HG03108 (cell line): ENCODE data around the gene LRRC71.

ENCODE experiments used
- ATAC-seq: cut with Tn5 transposase; IDR thresholded peaks from one replicate; pipeline ENCODE4 v1.9.1; 2021; ENCODE audit warnings: moderate library complexity; ENCODE audit not compliant: unreplicated experiment

LRRC71 gene

GRCh38 chr1:156892190-156893047 is 28.0 kb upstream of the LRRC71 start:
- no peak for ATAC-seq

DNA sequence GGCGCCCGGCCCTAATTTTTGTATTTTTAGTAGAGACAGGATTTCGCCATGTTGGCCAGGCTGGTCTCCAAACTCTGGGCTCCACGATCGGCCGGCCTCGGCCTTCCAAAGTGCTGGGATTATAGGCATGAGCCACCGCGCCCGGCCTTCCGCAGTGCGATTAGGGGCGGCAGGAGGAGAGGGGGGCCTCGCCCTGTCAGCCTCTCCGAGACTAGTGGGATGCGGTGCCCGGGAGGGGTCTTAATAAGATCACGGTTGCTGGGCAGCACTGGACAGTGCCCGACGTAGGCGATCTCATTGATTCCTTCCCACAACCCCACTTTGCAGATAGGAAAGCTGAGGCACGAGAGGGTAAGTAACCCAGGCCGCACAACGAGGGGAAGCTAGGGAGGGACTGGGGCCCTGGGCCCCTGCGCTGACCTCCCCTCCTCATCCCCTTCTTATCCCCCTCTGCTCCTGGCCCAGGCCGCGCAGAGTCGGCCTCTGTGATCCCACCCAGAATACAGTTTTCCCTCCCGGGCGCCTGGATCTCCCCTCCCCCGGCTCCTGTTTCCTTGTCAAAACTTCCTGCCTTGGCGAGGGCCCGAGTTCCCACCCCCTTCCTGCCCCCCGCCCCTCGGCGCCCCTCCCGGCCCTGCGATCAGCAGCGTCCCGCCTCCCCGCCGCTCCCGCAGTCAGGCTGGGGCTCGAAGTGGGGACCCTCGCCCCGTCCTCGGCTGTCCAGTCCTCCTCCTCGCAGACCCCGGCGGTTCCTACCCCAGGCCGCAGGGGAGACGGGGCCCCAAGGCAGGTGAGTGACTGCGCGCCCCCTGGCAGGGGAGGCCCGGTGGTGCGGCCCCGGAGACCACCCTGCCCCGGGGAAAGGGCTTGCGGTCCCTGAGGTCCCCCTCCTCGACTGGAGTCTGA is 27.1 kb upstream of the LRRC71 start, which contains the start of gene PEAR1:
Gene PEAR1, plus strand, starts transcription at position 671 of the 906 bp plus-strand sequence. CDS start 10,209 bp downstream, outside the sequence.
- no peak for ATAC-seq

DNA sequence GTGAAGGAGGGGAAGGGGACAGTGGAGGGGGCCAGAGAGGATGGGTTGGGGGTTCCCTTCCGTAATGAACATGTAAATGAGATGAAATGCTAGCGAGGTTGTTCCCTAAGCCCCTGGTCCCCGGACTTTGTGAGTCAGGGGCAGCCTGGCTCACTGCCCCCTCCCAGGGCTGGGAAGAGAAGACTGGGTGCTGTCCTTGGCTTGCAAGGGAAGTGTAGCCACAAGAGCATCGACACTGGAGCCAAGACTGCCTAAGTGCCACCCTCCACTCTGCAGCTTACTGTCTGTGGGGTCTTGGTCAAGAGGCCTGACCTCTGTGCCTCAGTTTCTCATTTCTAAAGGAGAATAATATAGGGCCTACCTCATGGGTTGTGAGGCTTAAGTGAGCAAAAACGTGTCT is 26.4 kb upstream of the LRRC71 start:
- no peak for ATAC-seq

GRCh38 chr1:156894711-156895454 is 25.5 kb upstream of the LRRC71 start:
- no peak for ATAC-seq

DNA sequence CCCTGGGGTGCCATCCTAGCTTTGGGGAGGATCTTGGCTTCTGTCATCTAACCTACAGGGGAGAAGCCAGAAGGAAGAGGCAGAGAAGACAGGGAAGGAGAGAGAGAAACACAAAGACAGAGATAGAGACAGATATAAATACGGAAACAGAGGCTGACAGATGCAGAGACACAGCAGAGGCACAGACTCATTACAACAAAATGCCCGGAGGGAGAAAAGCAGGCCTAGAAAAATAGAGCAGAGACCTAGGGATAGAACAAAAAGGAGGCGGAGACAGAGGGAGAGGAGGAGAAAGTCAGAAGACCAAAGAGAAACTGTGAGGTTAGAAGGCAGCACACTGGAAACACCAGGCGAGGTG is 25.0 kb upstream of the LRRC71 start:
- ATAC-seq = no peak

- no peak for ATAC-seq
These were observed 24.5 kb upstream of the LRRC71 start for GRCh38 chr1:156895927-156896326.

DNA sequence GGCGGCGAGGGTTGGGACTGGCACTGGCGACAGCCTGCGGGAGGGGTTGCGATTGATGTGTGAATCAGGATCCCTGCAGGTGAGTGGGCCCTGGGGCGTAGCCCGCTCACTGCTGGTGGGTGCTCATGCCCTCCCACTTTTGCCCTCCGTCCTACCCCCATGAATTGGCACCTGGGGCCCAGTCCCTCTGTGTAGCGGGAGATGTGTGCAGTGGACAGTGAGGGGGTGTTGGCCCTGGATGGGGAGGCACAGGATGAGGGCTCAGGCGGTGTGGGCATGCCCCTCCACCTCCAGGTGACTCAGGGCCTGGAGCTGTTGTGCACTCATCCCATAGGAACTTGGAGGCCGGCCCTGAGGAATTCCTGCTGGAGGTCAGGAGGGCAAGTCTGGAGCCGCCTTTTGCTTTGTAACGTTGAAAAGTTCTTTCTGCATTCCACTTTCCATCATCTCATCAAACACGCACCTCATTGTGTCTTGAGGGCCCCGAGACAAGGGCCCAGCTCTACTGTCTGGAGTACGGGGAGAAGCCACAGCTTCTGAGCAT is 23.9 kb upstream of the LRRC71 start:
- ATAC-seq = no peak

GRCh38 chr1:156897078-156897825 is 23.2 kb upstream of the LRRC71 start:
- ATAC-seq = no peak

- no peak for ATAC-seq
These were observed 22.3 kb upstream of the LRRC71 start for GRCh38 chr1:156898161-156898566.

DNA sequence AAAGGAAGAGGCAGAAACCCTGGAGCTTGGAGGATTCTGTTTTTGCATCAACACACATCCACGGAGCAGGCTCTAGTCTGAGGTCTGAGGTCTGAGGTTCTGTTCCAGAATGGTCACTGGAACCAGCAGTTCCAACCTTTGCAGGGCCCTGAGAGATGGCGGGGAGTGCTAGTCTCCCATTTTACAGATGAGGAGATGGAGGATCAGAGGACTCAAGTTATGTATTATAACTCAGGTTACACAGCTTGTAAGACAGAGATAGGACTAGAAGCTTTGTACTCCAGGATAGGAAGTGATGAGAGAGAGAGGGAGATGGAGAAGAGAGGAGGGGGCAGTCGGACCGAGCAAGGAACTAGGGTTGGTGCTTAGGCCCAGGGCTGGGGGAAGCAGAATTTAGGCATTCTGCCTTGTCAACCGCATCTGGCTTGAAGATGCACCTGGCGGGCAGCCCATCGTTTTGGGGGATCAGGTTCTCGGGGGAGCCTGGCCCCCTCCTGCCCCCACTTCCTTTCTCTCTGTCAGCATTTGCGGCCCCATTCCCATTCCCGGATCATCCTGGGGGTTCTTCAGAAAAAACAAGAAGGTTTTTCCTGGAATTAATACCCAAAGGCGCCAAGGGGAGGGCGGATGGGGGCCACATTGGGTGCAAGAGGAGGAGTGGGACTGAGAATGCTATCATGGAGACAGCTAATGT is 21.3 kb upstream of the LRRC71 start:
- ATAC-seq = no peak

GRCh38 chr1:156899956-156900718 is 20.3 kb upstream of the LRRC71 start:
- no peak for ATAC-seq

- no peak for ATAC-seq
These were observed 19.4 kb upstream of the LRRC71 start for GRCh38 chr1:156900896-156901589.

GRCh38 chr1:156901590-156901900 is 18.9 kb upstream of the LRRC71 start:
- ATAC-seq = no peak

GRCh38 chr1:156901966-156902915 is 18.2 kb upstream of the LRRC71 start:
- no peak for ATAC-seq

- ATAC-seq = no peak
These were observed 16.9 kb upstream of the LRRC71 start for GRCh38 chr1:156903328-156904091.

DNA sequence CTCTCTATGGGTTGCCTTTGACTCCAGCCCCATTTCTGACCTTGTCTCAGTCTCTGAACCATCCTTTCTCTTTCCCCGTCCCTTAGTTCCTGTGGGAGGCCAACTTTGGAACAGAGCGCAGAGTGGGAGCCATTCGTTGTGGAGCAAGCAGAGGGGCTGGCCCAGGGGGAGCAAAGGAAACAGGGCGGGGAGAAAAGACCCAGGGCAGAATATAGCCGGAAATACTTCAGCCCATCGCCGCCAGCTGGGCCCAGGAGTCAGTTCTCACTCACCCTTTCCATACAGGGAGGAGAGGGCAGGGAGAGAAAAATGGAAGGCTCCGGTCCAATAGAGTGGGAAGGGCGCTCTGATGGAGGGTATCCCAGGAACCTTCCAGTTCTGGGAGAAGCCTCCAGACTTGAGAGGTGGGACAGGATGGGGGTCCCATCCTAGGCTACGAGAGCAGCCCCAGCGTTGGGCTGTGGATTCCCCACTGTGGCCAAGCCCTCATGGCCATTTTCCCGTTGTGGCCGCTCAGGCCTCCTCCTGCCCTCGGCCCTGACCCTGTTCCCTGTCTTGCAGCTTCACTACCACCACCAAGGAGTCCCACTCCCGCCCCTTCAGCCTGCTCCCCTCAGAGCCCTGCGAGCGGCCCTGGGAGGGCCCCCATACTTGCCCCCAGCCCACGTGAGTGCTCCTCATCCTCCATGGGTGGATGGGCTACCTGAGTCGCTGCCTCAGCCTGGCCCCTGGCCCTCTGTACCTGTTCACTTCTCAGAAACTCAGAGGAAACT is 16.1 kb upstream of the LRRC71 start:
- no peak for ATAC-seq
